Lung (tissue), 12 donors: ENCODE results near the gene ATG7. TPM values are rescaled to one million over a fixed set of nuclear protein-coding genes. Genes with fewer than 3 reads are reported as not detected.

Experiments
- ATAC-seq: fragments of 200-7000 bp; cut with Tn5 transposase; one replicate; pipeline ENCODE4 v1.9.1; 2020; ENCODE audit warnings: moderate number of reproducible peaks; ENCODE audit not compliant: insufficient read depth, low FRiP score
- DNase-seq, 3 donors: peaks; one replicate each; pipeline ENCODE4 v3.0.0-alpha.2; 2013 to 2017
- H3K27ac ChIP-seq, 2 donors: one replicate each; pipeline ENCODE4 v1.5.1; 2013; ENCODE audit warnings: mild to moderate bottlenecking in 2 of 2, moderate library complexity in 2 of 2, control low read depth in 1 of 2, inconsistent platforms in 1 of 2, low read depth in 1 of 2, low read length in 1 of 2
- H3K27me3 ChIP-seq, 3 donors: one replicate each; pipeline ENCODE4 v1.5.1; 2013; ENCODE audit warnings: low read length in 2 of 3; ENCODE audit not compliant: control insufficient read depth in 3 of 3, insufficient read depth in 3 of 3
- H3K36me3 ChIP-seq, 4 donors: one replicate each; pipeline ENCODE4 v1.5.1; 2013; ENCODE audit warnings: low read length in 4 of 4, mild to moderate bottlenecking in 1 of 4, moderate library complexity in 1 of 4; ENCODE audit not compliant: control insufficient read depth in 4 of 4, insufficient read depth in 4 of 4
- H3K4me1 ChIP-seq, 5 donors: one replicate each; pipeline ENCODE4 v1.5.1; 2013; ENCODE audit warnings: low read length in 5 of 5, mild to moderate bottlenecking in 2 of 5, moderate library complexity in 1 of 5; ENCODE audit not compliant: control insufficient read depth in 5 of 5, insufficient read depth in 5 of 5
- H3K4me3 ChIP-seq: one replicate; pipeline ENCODE4 v1.5.1; 2013; ENCODE audit warnings: mild to moderate bottlenecking, control low read depth, moderate library complexity
- H3K9ac ChIP-seq, 2 donors: one replicate each; pipeline ENCODE4 v1.5.1; 2013; ENCODE audit warnings: low read length in 2 of 2, control low read depth in 1 of 2; ENCODE audit not compliant: insufficient read depth in 1 of 2
- H3K9me3 ChIP-seq, 4 donors: one replicate each; pipeline ENCODE4 v1.5.1; 2013; ENCODE audit warnings: low read length in 3 of 4, mild to moderate bottlenecking in 1 of 4, moderate library complexity in 1 of 4; ENCODE audit not compliant: control insufficient read depth in 4 of 4, insufficient read depth in 3 of 4
- WGBS, 2 donors: extraction: QIAGEN DNeasy Blood & Tissue Kit; methylation state at CpG; one replicate each; pipeline ENCODE4 v1.1.7; 2013; 5-methylcytosine and 5-hydroxymethylcytosine counted together
- polyA plus RNA-seq, 2 donors: library from polyadenylated mRNA; stranded (reverse); fragments of 200-250 nt; gene quantifications; one replicate each; pipeline ENCODE4 v1.2.1, GENCODE V29; 2013
- total RNA-seq, 2 donors: library from RNA; depleted of rRNA in 1 of 2; stranded (reverse); fragments of >200 nt in 1 of 2; gene quantifications; one replicate each; pipeline ENCODE4 v1.2.1, GENCODE V29; 2014 to 2021
- TF ChIP-seq, protein P1 (sequence below): IDR thresholded peaks from 2 replicates; pipeline ENCODE4 v1.5.1; 2012; ENCODE audit warnings: mild to moderate bottlenecking; ENCODE audit errors: control extremely low read depth, extremely low read depth
- donor health status: control.
- donor health status: control.
- donor health status: Bipolar disorder and iron deficiency.
- donor health status: healthy.
- donor health status: DM: yes; HTN: yes; CAD: no.

The ATG7 gene
- total and polyA plus RNA-seq, 4 donors: 11.2 to 72.0 (median 53.3) TPM

DNA sequence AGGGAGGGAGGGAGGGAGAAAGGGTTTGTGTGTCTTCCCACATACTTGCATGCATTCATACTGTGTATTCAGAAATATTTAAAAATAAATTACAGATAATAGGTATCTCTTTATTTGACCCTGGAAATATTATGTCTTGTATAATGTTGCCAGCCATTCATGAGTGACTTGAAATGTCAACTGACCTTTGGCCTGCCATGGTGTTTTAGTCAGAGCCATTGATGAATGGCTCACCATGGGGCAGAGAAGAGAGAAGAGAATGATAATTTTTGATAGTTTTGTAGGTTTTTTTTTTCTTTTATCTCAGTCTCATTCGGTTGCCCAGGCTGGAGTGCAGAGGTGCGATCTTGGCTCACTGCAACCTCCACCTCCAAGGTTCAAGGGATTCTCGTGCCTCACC lies 121.2 kb downstream of the ATG7 start:
- 96 to 98% methylated on average over 3 of the region's 3 CpGs for WGBS, 2 donors
- ATAC-seq (no peak), DNase-seq (no peak)
- Histone ChIP-seq H3K9me3 (no peaks in the 10 kb centered on the region), H3K4me3 (no peak overlapping the region), H3K4me1 (peaks cover 0 to 20% (median 16%) of the 10 kb centered on the region in 5 donors), H3K36me3 (peaks cover 0 to 3% (median under 1%) of the 10 kb centered on the region in 4 donors), H3K9ac (no peak overlapping the region), H3K27ac (no peak overlapping the region), H3K27me3 (no peaks in the 10 kb centered on the region)
- TF ChIP-seq, protein P1, sequence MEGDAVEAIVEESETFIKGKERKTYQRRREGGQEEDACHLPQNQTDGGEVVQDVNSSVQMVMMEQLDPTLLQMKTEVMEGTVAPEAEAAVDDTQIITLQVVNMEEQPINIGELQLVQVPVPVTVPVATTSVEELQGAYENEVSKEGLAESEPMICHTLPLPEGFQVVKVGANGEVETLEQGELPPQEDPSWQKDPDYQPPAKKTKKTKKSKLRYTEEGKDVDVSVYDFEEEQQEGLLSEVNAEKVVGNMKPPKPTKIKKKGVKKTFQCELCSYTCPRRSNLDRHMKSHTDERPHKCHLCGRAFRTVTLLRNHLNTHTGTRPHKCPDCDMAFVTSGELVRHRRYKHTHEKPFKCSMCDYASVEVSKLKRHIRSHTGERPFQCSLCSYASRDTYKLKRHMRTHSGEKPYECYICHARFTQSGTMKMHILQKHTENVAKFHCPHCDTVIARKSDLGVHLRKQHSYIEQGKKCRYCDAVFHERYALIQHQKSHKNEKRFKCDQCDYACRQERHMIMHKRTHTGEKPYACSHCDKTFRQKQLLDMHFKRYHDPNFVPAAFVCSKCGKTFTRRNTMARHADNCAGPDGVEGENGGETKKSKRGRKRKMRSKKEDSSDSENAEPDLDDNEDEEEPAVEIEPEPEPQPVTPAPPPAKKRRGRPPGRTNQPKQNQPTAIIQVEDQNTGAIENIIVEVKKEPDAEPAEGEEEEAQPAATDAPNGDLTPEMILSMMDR: no peak

DNA sequence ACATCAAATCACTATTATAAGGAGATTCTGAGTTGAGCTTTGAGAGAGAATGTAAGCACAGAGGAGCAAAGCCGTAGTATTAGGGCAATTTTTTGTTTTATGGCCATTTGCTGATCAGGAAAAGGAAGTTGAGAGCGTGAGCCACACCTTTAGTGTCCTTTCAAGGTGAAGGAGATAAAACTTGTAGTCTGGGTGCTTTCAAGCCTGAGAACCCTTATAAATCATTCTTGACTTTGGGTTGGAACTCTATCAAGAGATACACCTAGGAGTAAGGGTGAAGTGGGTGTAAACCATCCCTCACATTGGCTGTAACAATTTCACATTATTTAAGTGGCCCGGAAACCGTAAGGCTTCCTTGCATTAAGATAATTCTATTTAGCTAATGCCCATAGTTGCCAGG lies 122.2 kb downstream of the ATG7 start:
- no peaks in the 10 kb centered on the region for H3K9me3 ChIP-seq
- WGBS, 2 donors: 95 to 96% methylated on average over 4 of the region's 4 CpGs
- no peak overlapping the region for H3K27ac ChIP-seq
- H3K36me3 ChIP-seq: peaks cover 0 to 3% (median 0%) of the 10 kb centered on the region in 4 donors
- ATAC-seq: no peak
- DNase-seq: no peak
- H3K4me1 ChIP-seq: peaks cover 0 to 20% (median 16%) of the 10 kb centered on the region in 5 donors
- TF ChIP-seq, protein P1: no peak
- no peaks in the 10 kb centered on the region for H3K27me3 ChIP-seq
- no peak overlapping the region for H3K4me3 ChIP-seq
- H3K9ac ChIP-seq: no peak overlapping the region

DNA sequence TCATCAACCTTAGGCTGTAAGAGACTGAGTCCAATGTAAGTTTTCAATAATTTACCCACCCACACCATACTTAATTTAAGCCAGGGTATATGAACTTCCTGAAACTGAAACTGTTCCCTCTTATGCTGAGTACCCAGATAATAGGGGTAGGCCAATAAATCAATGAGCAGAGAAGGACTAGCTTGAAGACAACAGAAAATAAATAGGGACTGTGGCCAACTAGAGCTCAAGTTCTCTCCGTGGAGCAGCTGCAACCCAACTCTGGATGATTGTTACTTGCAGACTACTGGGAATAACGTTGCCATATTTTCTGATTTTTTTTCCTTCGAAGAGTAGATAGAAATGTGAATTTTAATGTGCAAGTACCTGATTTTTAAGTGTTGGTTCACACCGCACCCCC lies 128.0 kb downstream of the ATG7 start:
- no peak overlapping the region for H3K4me3 ChIP-seq
- H3K4me1 ChIP-seq: no peaks in the 10 kb centered on the region
- no peaks in the 10 kb centered on the region for H3K36me3 ChIP-seq
- peak in 1 of 3 donors; percentile 26 for DNase-seq
- no peak overlapping the region for H3K27ac ChIP-seq
- 82 to 85% methylated on average over 4 of the region's 4 CpGs for WGBS, 2 donors
- ATAC-seq: no peak
- TF ChIP-seq, protein P1: no peak
- H3K9me3 ChIP-seq: no peaks in the 10 kb centered on the region
- H3K27me3 ChIP-seq: no peaks in the 10 kb centered on the region
- no peak overlapping the region for H3K9ac ChIP-seq

DNA sequence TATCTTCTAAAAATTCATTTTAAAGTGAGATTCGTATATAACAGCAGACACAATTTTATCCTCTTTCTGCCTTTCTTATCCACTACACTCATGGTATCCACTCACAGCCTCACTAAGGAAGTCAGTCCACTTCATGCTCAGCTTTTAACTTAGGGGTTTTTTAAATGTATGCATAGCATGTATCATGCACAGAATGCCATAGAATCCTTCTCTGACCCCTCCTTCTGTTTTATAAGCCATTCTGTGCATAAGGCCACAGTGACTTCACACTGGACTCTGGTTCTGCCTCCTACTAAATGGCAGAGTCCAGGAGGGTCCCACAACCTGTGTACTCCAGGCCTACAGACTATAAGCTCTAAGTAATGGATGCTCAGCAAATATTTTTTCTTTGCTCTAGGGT lies 129.2 kb downstream of the ATG7 start:
- Histone ChIP-seq H3K27me3 (no peaks in the 10 kb centered on the region), H3K4me1 (no peaks in the 10 kb centered on the region), H3K9ac (no peak overlapping the region), H3K9me3 (no peaks in the 10 kb centered on the region), H3K27ac (no peak overlapping the region), H3K36me3 (peaks cover 0 to 3% (median 0%) of the 10 kb centered on the region in 4 donors), H3K4me3 (no peak overlapping the region)
- TF ChIP-seq, protein P1: no peak
- no peak for ATAC-seq
- DNase-seq: no peak
- 91 to 94% methylated on average over 1 of the region's 1 CpG for WGBS, 2 donors
